ENCODE results near the gene EPHA5.
"Not testable (repeated sequence)": the region's sequence is repeated elsewhere in the genome, so short reads cannot be mapped to it uniquely, and the experiment has no call there.

EPHA5 gene

DNA sequence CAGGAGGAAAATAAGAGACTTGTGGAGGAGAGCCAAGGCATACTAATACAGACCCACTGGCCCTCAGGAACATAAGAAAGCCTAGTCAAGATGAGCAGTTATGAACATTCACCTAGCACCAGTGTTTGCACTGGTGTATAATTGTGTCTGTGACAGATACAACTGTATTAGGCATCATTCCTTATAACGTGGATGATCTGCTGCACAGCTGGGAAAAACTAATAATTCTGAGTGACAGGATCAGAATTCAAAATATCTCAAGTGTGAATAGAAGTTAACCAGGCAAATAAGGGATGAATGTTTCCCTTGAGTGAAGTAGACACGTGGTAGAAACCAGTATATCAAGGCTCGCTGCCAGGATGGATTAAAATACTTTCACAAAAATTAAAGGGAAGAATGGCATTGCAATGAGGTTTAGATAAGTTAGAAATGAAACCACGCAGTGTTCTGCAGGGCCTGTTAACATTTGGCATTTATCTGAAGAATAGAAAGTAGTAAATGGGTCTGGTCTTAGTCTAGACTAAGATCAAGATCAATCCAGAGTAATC, 325.9 kb downstream of the EPHA5 start:
- DNase-seq: no peak

DNA sequence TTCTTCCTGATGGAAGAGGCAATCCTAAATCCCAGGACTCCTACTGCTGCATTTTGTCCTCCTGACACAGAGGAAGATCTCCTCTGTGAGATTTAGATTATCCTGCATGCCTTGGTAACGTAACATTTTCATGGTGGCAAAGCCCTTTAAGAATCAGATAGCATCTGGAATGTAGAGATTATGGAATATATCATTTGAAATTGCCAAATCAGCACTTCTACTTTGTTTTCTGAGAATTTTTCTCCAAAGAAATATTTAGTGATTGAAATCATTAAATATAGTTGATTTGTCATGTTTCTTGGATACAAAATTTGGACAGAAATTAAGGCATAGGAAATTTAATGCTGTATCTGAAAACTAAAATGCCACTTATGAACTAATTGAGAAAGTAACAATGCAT, 326.9 kb downstream of the EPHA5 start:
- no peak for DNase-seq

DNA sequence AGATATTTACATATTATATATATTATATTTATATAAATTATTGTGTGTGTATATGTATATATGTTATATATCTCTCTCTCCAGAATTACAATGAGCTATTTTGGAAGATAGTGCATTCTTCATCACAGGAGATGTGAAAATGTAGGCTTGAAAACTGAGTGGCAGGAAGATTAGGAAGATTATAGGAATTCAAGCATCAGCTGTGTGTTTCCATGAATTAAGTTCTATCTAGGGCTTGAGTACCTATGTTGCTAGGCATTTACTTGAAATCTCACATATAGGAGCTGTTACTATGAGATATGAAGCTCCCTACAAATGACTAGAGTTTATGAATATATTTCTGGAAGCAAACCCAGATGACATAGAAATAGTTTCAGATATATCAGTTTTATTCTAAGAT, 328.7 kb downstream of the EPHA5 start:
- DNase-seq: no peak

DNA sequence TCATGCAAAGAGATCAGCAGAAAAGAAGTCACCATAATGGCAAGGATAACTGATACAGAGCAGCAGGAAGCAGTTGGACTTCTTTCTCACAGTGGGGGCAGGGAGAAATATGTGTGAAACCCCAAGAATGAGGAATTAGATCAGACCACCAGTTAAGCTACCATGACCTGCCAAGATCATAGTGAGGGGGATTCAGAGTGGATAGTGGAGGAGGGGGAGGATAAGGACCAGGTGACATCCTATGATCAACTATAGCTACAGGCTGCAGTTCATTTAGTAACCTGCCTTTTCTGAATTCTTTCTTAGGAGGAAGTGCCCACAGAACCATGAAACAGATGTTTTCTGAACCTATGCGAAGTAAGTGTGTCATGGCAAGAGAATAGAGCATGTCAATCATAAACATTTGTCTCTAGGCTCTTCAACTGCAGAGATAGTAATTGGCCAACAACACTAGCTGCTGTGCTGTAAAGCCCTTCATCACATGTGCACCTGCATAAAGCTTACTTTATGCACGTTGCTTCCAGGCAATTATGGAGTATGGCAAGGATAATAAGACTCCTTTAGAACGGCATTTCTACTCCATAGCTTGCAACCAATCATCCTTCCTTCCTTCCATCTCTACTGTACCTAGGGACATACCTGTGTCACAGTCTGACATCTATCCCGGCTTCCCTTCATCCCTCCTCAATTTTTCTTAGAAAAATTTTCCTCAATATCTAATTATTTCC, 329.7 kb downstream of the EPHA5 start:
- DNase-seq: no peak

DNA sequence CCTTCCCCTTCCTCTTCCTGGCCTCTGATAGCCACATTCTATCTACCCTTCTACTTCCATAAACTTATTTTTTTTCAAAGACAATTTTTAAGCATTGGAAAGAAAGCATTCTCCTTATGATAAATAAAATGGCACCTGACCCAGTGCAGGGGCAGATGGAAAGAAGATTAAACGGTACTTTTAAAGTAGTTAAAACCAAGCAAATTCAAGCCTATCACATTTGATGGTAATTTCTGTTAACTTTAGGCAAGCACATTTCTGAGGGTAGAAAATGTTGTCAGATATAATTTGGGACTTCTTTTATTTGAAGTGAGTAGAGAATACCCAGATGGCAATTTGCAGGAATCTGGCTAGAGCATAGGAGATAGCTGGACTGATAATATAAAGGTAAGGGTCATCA, 332.9 kb downstream of the EPHA5 start:
- no peak for DNase-seq

DNA sequence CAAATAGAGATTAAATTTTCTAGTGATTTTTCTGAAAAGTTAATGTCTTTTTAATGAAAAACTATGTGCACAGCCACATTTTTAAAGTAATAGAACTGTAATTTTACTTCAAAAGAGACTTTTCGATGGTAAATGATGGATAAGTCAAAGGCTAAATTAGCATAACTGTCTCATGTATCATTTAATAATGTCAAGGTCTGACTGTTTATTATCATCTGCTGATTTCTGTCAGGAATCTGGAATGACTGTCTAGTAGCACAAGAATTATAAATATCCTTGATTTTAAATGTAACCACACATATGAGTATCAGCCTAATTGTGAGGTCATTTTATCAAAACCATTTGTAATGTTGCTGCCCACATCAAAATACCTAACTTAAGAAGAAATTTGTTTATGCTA, 333.8 kb downstream of the EPHA5 start:
- DNase-seq: no peak

DNA sequence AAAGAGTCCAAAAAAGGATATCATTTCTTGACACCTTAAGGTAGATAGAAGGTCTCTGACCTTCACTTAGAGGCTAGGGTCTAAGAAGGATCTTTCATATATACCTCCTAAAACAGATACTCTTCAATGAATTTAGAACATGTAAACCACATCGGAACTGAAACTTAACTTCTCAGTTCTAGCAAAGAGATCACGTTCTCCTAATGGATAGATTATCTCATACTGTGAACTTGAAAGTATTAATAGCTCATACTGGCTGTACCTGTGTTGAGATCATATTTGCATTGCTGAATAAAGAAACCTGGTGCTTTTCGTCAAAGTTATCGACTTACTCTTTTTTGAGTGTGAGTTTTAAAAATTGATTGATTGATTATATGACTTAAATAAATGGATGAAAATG, 353.8 kb downstream of the EPHA5 start:
- no peak for DNase-seq

DNA sequence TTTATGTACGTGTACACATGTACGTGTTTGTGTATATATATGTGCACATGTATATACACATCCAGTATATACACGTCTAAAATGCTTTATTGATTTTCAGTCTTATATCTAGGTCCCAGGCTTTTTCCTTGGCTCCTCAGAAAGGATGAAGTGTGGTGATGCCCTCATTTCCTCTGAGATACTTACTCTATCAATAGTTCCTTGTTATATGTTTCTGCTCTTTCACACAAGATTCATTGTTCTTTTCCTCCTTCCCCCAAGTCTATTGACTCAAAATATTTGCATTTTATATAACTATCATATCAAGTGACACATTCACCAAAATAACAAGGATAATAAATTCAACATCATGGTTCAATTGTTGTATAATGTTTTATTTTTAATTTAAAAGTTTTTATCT, 359.2 kb downstream of the EPHA5 start:
- DNase-seq: no peak

DNA sequence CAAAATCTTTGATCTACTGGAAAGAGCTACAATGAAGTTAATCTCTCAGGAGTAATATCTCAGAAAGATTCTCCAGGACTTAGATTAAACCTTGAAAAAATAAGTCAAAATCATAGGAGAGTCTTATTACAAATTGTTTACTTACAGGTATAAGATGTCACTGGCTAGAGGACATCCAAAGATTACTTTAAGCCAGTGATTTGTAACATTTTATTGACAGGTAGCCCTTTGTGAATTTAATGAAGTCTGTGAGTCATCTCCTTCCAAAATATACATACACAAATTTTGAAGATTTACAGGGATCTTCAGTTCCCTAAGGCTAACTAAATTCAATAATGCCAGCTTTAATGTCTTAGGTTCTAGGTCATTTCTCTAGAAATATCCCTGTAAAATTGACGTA, 359.7 kb downstream of the EPHA5 start:
- no peak for DNase-seq

DNA sequence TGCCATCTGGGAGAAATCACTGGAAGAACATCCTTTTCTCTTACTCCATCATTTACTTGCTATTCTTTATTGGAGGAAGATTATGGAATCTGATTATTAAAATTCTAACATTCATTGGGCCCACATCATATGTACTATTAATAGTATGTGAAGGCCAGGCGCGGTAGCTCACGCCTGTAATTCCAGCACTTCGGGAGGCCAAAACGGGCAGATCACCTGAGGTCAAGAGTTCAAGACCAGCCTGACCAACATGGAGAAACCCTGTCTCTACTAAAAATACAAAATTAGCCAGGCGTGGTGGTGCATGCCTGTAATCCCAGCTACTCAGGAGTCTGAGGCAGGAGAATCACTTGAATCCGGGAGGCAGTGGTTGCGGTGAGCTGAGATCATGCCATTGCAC, 361.7 kb downstream of the EPHA5 start:
- not testable (repeated sequence) for DNase-seq

DNA sequence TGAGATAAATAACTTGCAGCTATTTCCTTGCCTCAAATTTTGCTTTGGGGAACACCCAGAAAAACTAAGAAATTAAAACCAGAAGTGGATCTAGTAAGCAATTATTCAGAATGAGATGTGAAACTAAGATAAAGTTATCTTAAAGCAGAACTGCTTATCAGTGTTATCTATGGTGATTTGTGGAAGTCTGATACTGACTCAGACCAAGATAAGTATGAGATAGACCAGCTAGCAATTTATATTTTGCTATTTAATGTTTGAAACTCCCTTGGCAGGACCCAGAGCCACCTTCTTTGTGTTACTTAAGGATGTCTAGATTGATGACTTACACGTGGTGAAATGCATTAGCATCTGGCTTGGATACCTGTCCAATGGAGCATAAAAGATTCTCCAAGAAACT, 368.1 kb downstream of the EPHA5 start:
- no peak for DNase-seq

DNA sequence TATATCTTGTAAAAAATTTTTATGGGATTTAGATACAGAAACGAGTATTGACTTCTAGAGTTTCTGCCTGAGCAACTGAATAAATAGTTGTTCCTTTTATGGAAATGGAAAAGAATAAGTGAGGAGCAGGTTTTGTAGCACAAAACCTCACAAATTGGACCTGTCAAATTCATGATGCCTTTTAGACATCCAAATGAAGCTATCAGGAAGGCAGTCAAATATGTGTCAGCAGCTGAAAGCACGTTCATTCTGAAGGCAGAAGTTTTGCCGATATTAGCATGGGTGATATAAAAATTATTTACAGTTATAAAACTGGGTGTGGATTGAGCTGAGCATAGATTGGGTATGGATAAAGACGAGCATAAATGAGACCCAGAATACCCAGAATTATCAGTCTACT, 374.0 kb downstream of the EPHA5 start:
- DNase-seq: no peak

DNA sequence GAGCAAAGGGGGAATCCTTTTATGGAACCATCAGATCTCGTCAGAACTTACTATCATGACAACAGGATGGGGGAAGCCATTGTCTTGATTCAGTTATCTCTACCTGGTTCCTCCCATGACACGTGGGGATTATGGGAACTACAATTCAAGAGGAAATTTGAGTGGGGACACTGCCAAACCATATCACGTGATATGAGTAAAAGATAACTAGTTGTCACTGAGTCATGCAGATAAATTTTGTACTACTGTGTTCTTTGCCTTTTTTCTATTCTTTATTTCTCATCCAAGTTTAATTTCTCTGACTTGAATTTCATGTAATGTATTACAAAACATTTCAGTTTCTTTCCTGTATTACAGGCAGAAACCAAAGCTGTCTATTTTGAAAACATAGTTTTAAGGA, 383.2 kb downstream of the EPHA5 start:
- no peak for DNase-seq
